GM19193 (cell line): Measurements from ENCODE around the gene SLC32A1.

Source experiments
- POLR2A ChIP-seq: IDR thresholded peaks from 4 replicates; pipeline ENCODE4 v1.6.1; 2011; ENCODE audit not compliant: insufficient read depth, insufficient read length; ENCODE audit errors: extremely low read depth

Gene SLC32A1

GRCh38 chr20:38723848-38724625, at the start of gene SLC32A1:
Gene SLC32A1 (plus strand): TSS chr20:38724486. CDS start chr20:38724725, 239 bp downstream.
- TF ChIP-seq POLR2A: no peak

- TF ChIP-seq POLR2A: no peak
Observed at GRCh38 chr20:38674765-38675133, 49.5 kb upstream of the SLC32A1 start.

- no peak for TF ChIP-seq POLR2A
Observed at GRCh38 chr20:38676576-38676975, 47.7 kb upstream of the SLC32A1 start.

- no peak for TF ChIP-seq POLR2A
Observed at GRCh38 chr20:38680500-38681306, 43.6 kb upstream of the SLC32A1 start.

- TF ChIP-seq POLR2A: no peak
Observed at GRCh38 chr20:38685271-38685670, 39.0 kb upstream of the SLC32A1 start.

GRCh38 chr20:38685853-38686473, 38.3 kb upstream of the SLC32A1 start:
- TF ChIP-seq POLR2A: no peak

GRCh38 chr20:38692436-38693411, 31.6 kb upstream of the SLC32A1 start:
- no peak for TF ChIP-seq POLR2A

- no peak for TF ChIP-seq POLR2A
Observed at GRCh38 chr20:38697306-38697705, 27.0 kb upstream of the SLC32A1 start.

GRCh38 chr20:38698541-38698940, 25.7 kb upstream of the SLC32A1 start:
- no peak for TF ChIP-seq POLR2A

- no peak for TF ChIP-seq POLR2A
Observed at GRCh38 chr20:38700141-38700540, 24.1 kb upstream of the SLC32A1 start.

GRCh38 chr20:38700926-38701325, 23.4 kb upstream of the SLC32A1 start:
- no peak for TF ChIP-seq POLR2A

GRCh38 chr20:38703526-38703925, 20.8 kb upstream of the SLC32A1 start:
- TF ChIP-seq POLR2A: no peak

GRCh38 chr20:38704136-38704535, 20.1 kb upstream of the SLC32A1 start:
- no peak for TF ChIP-seq POLR2A

- TF ChIP-seq POLR2A: no peak
Observed at GRCh38 chr20:38706509-38706908, 17.8 kb upstream of the SLC32A1 start.

GRCh38 chr20:38714308-38714707, 10.0 kb upstream of the SLC32A1 start:
- no peak for TF ChIP-seq POLR2A

GRCh38 chr20:38715646-38716045, 8.6 kb upstream of the SLC32A1 start:
- no peak for TF ChIP-seq POLR2A
